Measurements from ENCODE around the gene DNAJB11.

GRCh38 chr3:186540221-186540834, 30.2 kb upstream of the DNAJB11 start:
- TF ChIP-seq ZNF70 (CRISPR knock-in tag; IDR thresholded peaks at IDR 0.05) (no peak), ZFP30 (CRISPR knock-in tag; IDR thresholded peaks at IDR 0.05) (no peak), ZNF565 (CRISPR knock-in tag; conservative IDR thresholded peaks at IDR 0.05; ENCODE audit: low read depth) (no peak), PPARA (CRISPR knock-in tag; IDR thresholded peaks at IDR 0.05; ENCODE audit: borderline replicate concordance) (no peak)

All from SK-N-SH treated with all-trans-retinoic acid at 6 μM for 48 hours (cell line).